Type B pancreatic cell (in vitro differentiated cells): Measurements from ENCODE around the gene BPIFB4. TPM values are rescaled to one million over a fixed set of nuclear protein-coding genes. Genes with fewer than 3 reads are reported as not detected.

Experiments used
- DNase-seq: peaks from one replicate; pipeline ENCODE4 v3.0.0; 2021; ENCODE audit warnings: mixed read lengths; ENCODE audit not compliant: unreplicated experiment; ENCODE audit errors: extremely low spot score
- H3K27ac Mint-ChIP-seq: 2 replicates; pipeline ENCODE4 v1.8.0; 2021; ENCODE audit warnings: mild to moderate bottlenecking, mixed read lengths
- H3K27me3 Mint-ChIP-seq: 2 replicates; pipeline ENCODE4 v1.8.0; 2021; ENCODE audit warnings: mixed read lengths
- H3K36me3 Mint-ChIP-seq: 2 replicates; pipeline ENCODE4 v1.8.0; 2021; ENCODE audit warnings: mixed read lengths
- H3K4me1 Mint-ChIP-seq: one replicate; pipeline ENCODE4 v1.8.0; 2021; ENCODE audit warnings: mixed read lengths; ENCODE audit not compliant: unreplicated experiment
- H3K4me3 Mint-ChIP-seq: 2 replicates; pipeline ENCODE4 v1.8.0; 2021; ENCODE audit warnings: mild to moderate bottlenecking, mixed read lengths
- H3K9me3 Mint-ChIP-seq: 2 replicates; pipeline ENCODE4 v1.8.0; 2021; ENCODE audit warnings: mixed read lengths
- total RNA-seq: library from RNA; stranded (reverse); gene quantifications from 2 replicates; pipeline ENCODE4 v1.2.1, GENCODE V29; 2021; ENCODE audit warnings: low replicate concordance
- TF ChIP-seq, protein P1 (sequence below): fragments of 200-600 bp; sonication (generic); conservative IDR thresholded peaks from 2 replicates; pipeline ENCODE4 v1.5.0; 2021; ENCODE audit warnings: antibody characterized with exemption, mild to moderate bottlenecking

The BPIFB4 gene
- total RNA-seq, 1 donor from 2014 or later, result not detected

DNA sequence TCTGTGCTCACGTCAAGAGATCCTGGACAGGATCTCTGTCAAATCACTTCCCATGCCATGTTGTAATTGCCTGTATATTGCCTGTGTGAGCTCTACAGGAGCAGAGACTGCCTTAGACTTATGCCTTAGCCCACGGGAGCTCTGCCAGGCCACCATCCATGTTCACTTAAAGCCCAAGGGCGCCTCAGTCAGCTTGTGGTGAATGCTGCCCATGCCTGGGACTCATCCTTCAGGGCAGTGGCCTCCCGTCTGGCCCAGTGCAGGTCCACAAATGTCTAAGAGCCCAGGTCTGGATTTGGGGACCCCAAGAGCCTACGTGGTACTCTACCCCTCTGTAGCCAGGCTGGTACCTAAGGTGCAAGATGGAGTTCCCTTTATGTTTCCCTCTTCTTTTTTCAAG, 66.1 kb downstream of the BPIFB4 start:
- Mint-ChIP-seq H3K27me3 (peaks cover 50% of the 10 kb centered on the region), H3K4me1 (no peaks in the 10 kb centered on the region), H3K36me3 (no peaks in the 10 kb centered on the region), H3K9me3 (no peaks in the 10 kb centered on the region), H3K4me3 (no peak overlapping the region), H3K27ac (no peak overlapping the region)
- DNase-seq, result peak; percentile 57
- TF ChIP-seq, protein P1, sequence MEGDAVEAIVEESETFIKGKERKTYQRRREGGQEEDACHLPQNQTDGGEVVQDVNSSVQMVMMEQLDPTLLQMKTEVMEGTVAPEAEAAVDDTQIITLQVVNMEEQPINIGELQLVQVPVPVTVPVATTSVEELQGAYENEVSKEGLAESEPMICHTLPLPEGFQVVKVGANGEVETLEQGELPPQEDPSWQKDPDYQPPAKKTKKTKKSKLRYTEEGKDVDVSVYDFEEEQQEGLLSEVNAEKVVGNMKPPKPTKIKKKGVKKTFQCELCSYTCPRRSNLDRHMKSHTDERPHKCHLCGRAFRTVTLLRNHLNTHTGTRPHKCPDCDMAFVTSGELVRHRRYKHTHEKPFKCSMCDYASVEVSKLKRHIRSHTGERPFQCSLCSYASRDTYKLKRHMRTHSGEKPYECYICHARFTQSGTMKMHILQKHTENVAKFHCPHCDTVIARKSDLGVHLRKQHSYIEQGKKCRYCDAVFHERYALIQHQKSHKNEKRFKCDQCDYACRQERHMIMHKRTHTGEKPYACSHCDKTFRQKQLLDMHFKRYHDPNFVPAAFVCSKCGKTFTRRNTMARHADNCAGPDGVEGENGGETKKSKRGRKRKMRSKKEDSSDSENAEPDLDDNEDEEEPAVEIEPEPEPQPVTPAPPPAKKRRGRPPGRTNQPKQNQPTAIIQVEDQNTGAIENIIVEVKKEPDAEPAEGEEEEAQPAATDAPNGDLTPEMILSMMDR, result no peak

DNA sequence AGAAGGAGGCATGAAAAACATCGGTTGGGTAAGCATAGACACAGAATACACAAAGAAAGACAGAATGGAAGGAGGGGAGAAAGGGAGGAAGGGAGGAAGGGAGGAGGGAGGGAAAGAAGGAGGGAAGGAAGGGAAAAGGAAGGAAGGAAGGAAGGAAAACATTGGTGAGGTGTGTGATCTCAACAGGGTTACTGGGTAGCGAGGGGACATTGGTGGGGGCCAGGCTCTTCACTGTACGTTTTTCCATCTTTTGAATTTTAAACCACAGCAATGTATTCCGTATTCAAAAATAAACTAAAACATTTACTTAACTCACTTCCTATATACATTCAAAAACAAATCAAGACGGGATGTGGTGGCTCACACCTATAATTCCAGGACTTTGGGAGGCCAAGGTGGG, 67.9 kb downstream of the BPIFB4 start:
- no peak overlapping the region for H3K27ac Mint-ChIP-seq

DNA sequence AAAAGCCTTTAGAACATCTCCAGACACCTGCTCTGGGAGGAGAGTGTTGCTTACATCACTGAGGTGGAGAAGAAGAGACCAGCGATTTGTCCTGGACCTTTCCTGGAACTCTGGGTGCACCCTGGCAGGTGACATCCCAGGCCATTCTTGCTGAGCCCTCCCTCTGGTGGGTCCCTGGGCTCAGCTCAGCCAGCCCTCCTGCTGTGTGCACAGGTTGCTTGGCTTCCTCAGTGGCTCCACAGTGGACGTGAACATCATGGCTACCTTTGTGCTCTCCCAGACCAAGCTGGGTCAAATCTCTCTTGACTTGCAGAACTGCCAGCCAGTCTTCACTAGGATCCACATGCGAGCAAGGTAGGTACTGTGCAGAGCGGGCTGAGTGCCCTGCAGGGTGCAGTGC, 68.6 kb downstream of the BPIFB4 start:
- no peak overlapping the region for H3K4me3 Mint-ChIP-seq
- no peaks in the 10 kb centered on the region for H3K36me3 Mint-ChIP-seq
- H3K9me3 Mint-ChIP-seq, result no peaks in the 10 kb centered on the region
- TF ChIP-seq, protein P1, result no peak
- H3K4me1 Mint-ChIP-seq, result no peaks in the 10 kb centered on the region
- H3K27ac Mint-ChIP-seq, result no peak overlapping the region
- peak; percentile 62 for DNase-seq
- peaks cover 62% of the 10 kb centered on the region for H3K27me3 Mint-ChIP-seq

More for the DNA sequence above, 67.9 kb downstream of the BPIFB4 start:
- Mint-ChIP-seq H3K4me1 (no peaks in the 10 kb centered on the region), H3K9me3 (no peaks in the 10 kb centered on the region), H3K27me3 (peaks cover 55% of the 10 kb centered on the region), H3K4me3 (no peak overlapping the region), H3K36me3 (no peaks in the 10 kb centered on the region)
- TF ChIP-seq, protein P1, result no peak
- no peak for DNase-seq

DNA sequence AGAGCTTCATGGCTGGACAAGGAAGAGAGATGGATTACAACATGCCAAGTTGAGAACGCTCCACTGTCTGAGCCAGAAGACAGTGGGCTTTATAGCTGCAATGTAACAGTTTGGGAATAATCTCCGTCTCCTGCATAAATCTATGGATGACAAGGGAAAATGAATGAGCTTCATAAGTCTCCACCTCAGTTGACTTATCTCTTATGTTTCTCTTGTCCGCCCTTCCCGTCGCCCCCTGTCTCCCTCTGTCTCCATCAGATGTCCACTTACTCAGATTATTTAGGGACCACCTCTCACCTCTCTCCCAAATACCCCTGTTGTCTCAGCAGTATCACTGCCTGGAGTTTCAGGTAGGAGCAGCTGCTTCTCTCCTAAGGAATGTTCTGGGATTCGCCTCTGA, 74.8 kb downstream of the BPIFB4 start:
- Mint-ChIP-seq H3K27me3 (peaks cover 62% of the 10 kb centered on the region), H3K27ac (no peak overlapping the region), H3K36me3 (no peaks in the 10 kb centered on the region), H3K4me1 (no peaks in the 10 kb centered on the region), H3K9me3 (no peaks in the 10 kb centered on the region), H3K4me3 (no peak overlapping the region)
- TF ChIP-seq, protein P1, result no peak
- peak; percentile 54 for DNase-seq

DNA sequence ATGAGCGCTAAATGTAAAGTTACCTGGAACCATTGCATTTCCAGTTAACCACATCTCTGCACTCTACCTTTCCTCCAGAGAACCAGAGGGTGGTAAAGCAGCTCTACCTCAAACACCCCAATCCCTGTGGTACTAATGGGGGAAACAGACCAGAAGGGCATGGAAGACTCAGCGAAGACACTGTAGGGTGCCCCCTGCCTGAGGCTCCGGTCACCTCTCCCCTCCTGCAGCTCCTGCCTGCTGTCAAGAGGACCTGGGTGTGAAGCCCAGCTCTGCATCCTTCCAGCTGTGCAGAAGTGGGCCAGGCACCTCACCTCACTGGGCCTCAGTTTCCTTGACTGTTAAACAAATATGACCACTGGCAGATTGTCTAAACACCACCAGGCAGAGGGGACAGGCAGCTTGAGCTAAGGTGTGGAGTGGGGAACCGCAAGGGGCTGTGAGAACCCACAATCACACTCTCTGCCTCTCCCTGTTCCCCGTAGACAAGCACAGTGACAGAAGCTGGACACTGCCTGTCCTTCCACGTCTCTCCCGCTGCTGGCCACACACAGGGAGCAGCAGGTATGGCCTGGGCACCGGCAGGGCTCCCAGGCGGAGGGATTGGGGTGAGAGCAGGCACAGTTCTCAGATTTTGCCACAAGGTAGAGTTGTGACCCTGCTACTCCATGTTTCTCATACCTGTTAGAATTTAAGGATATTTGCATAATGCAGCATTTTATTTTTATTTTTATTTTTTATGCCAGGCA, 79.4 kb downstream of the BPIFB4 start:
- peak; percentile 67 for DNase-seq
- no peaks in the 10 kb centered on the region for H3K9me3 Mint-ChIP-seq
- no peak overlapping the region for H3K4me3 Mint-ChIP-seq
- TF ChIP-seq, protein P1, result no peak
- no peaks in the 10 kb centered on the region for H3K4me1 Mint-ChIP-seq
- peaks cover 47% of the 10 kb centered on the region for H3K27me3 Mint-ChIP-seq
- no peaks in the 10 kb centered on the region for H3K36me3 Mint-ChIP-seq
- no peak overlapping the region for H3K27ac Mint-ChIP-seq
